ENCODE results near the gene KLF3. TPM values are rescaled to one million over a fixed set of nuclear protein-coding genes. Genes with fewer than 3 reads are reported as not detected.

KLF3 gene
- total RNA-seq, 1 donor: 41.8 TPM

GRCh38 chr4:38723114-38723513, 59.1 kb downstream of the KLF3 start:
- H3K4me3 ChIP-seq (ENCODE audit: low read depth, low read length): no peak overlapping the region
- TF ChIP-seq CTCF (IDR thresholded peaks at IDR 0.05; ENCODE audit: insufficient read depth, low read length): no peak
- no peak for DNase-seq (ENCODE audit: low read depth)

- TF ChIP-seq CTCF (IDR thresholded peaks at IDR 0.05; ENCODE audit: insufficient read depth, low read length): no peak
- no peak overlapping the region for H3K4me3 ChIP-seq (ENCODE audit: low read depth, low read length)
- DNase-seq (ENCODE audit: low read depth): peak; percentile 46
Measured at GRCh38 chr4:38723726-38724474, 59.9 kb downstream of the KLF3 start.

GRCh38 chr4:38724475-38724808, 60.4 kb downstream of the KLF3 start:
- no peak for DNase-seq (ENCODE audit: low read depth)
- TF ChIP-seq CTCF (IDR thresholded peaks at IDR 0.05; ENCODE audit: insufficient read depth, low read length): no peak
- no peak overlapping the region for H3K4me3 ChIP-seq (ENCODE audit: low read depth, low read length)

DNA sequence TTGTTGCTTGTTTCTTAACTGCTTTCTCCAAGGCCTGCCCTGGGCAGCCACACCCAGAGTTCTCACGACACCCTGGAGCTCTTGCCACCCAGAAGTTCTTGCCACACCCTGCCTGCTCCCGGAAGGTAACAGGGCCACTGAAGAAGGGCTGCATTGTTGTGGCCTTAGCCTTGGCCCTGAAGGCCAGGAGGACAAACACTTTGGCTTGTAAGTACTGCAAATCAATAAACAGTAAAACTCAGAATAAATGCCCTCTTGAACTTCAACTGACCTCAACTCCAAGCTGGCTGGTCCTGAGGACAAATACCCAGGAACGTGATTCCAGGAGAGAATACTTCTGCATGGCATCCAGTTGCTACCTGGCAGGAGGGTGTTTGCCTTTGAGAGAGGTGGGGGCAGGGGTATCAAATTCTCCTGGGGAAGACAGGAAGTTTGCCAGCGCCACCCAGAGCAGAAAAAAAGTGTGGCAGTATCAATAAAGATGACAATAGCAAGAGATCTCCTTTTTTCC, 64.7 kb downstream of the KLF3 start:
- H3K4me3 ChIP-seq (ENCODE audit: low read depth, low read length): no peak overlapping the region
- no peak for TF ChIP-seq CTCF (IDR thresholded peaks at IDR 0.05; ENCODE audit: insufficient read depth, low read length)
- DNase-seq (ENCODE audit: low read depth): no peak

DNA sequence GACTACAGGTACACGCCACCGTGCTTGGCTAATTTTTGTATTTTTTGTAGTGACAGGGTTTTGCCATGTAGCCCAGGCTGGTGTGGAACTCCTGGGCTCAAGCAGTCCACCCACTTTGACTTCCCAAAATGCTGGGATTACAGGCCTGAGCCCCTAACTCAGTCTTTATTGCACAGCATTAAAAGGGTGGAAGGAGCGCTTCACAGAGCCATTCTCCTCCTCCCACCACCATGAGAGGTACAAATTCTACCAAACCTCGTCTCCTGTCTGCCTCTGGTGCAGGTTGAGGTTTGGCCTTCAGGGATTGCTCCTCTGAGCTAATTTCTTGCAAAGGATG, 66.5 kb downstream of the KLF3 start:
- H3K4me3 ChIP-seq (ENCODE audit: low read depth, low read length): no peak overlapping the region
- DNase-seq (ENCODE audit: low read depth): no peak
- TF ChIP-seq CTCF (IDR thresholded peaks at IDR 0.05; ENCODE audit: insufficient read depth, low read length): no peak

GRCh38 chr4:38730830-38731646, 67.0 kb downstream of the KLF3 start:
- TF ChIP-seq CTCF (IDR thresholded peaks at IDR 0.05; ENCODE audit: insufficient read depth, low read length): peak; percentile 96
- DNase-seq (ENCODE audit: low read depth): peak; percentile 90
- no peak overlapping the region for H3K4me3 ChIP-seq (ENCODE audit: low read depth, low read length)
